ENCODE measurements around the gene TCHH.

TCHH gene

GRCh38 chr1:152115344-152115743 is at the start of gene TCHH:
TSS of gene TCHH (minus strand) at chr1:152115444. CDS start at chr1:152114080, 1,364 bp downstream.
- TF ChIP-seq CREB1 (IDR thresholded peaks at IDR 0.05; ENCODE audit: low read depth) (no peak), EGR1 (IDR thresholded peaks at IDR 0.05) (no peak), CEBPB (IDR thresholded peaks at IDR 0.05) (no peak), FOXM1 (IDR thresholded peaks at IDR 0.05; ENCODE audit: borderline replicate concordance, low read depth) (no peak), TCF12 (IDR thresholded peaks at IDR 0.05; ENCODE audit: low read depth) (no peak), TEAD4 (IDR thresholded peaks at IDR 0.05) (no peak), TAF1 (IDR thresholded peaks at IDR 0.05; ENCODE audit: low read depth) (no peak), ZBTB7A (IDR thresholded peaks at IDR 0.05; ENCODE audit: low read depth) (no peak), RAD21 (IDR thresholded peaks at IDR 0.05; ENCODE audit: low read depth) (no peak), EP300 (IDR thresholded peaks at IDR 0.05; ENCODE audit: borderline replicate concordance) (no peak), YY1 (IDR thresholded peaks at IDR 0.05; ENCODE audit: low read depth) (no peak), MAX (IDR thresholded peaks at IDR 0.05) (no peak), USF1 (IDR thresholded peaks at IDR 0.05) (no peak), NFIC (IDR thresholded peaks at IDR 0.05) (no peak), REST (IDR thresholded peaks at IDR 0.05; ENCODE audit: low read depth) (no peak)

- TF ChIP-seq CEBPB (IDR thresholded peaks at IDR 0.05) (no peak), REST (IDR thresholded peaks at IDR 0.05; ENCODE audit: low read depth) (no peak), CREB1 (IDR thresholded peaks at IDR 0.05; ENCODE audit: low read depth) (no peak)
These were observed 49.4 kb upstream of the TCHH start for GRCh38 chr1:152164517-152165136.

- TF ChIP-seq CREB1 (IDR thresholded peaks at IDR 0.05; ENCODE audit: low read depth) (no peak), MAX (IDR thresholded peaks at IDR 0.05) (no peak), USF1 (IDR thresholded peaks at IDR 0.05) (no peak), NFIC (IDR thresholded peaks at IDR 0.05) (no peak), ZBTB7A (IDR thresholded peaks at IDR 0.05; ENCODE audit: low read depth) (no peak), TCF12 (IDR thresholded peaks at IDR 0.05; ENCODE audit: low read depth) (no peak), CEBPB (IDR thresholded peaks at IDR 0.05) (no peak), REST (IDR thresholded peaks at IDR 0.05; ENCODE audit: low read depth) (no peak), FOXM1 (IDR thresholded peaks at IDR 0.05; ENCODE audit: borderline replicate concordance, low read depth) (no peak), TAF1 (IDR thresholded peaks at IDR 0.05; ENCODE audit: low read depth) (no peak), EP300 (IDR thresholded peaks at IDR 0.05; ENCODE audit: borderline replicate concordance) (no peak), TEAD4 (IDR thresholded peaks at IDR 0.05) (no peak), EGR1 (IDR thresholded peaks at IDR 0.05) (no peak), YY1 (IDR thresholded peaks at IDR 0.05; ENCODE audit: low read depth) (no peak), RAD21 (IDR thresholded peaks at IDR 0.05; ENCODE audit: low read depth) (no peak)
These were observed 47.7 kb upstream of the TCHH start for GRCh38 chr1:152162792-152163463.

- TF ChIP-seq TCF12 (IDR thresholded peaks at IDR 0.05; ENCODE audit: low read depth) = no peak
These were observed 45.3 kb upstream of the TCHH start for GRCh38 chr1:152160576-152160975.
